HG03039 (cell line): ENCODE measurements around the gene GLI3.

Experiments
- ATAC-seq: cut with Tn5 transposase; IDR thresholded peaks from one replicate; pipeline ENCODE4 v1.9.1; 2021; ENCODE audit warnings: mild to moderate bottlenecking, moderate library complexity; ENCODE audit not compliant: unreplicated experiment

GLI3 gene

GRCh38 chr7:42014625-42015618, 222.1 kb downstream of the GLI3 start:
- no peak for ATAC-seq

- ATAC-seq = no peak
Observed at GRCh38 chr7:42012786-42013360, 224.1 kb downstream of the GLI3 start.

GRCh38 chr7:42012313-42012712, 224.7 kb downstream of the GLI3 start:
- ATAC-seq = no peak

- no peak for ATAC-seq
Observed at GRCh38 chr7:42011846-42012245, 225.2 kb downstream of the GLI3 start.

GRCh38 chr7:42010751-42011150, 226.3 kb downstream of the GLI3 start:
- ATAC-seq = no peak

- ATAC-seq = no peak
Observed at GRCh38 chr7:42006801-42007513, 230.1 kb downstream of the GLI3 start.

- no peak for ATAC-seq
Observed at GRCh38 chr7:42002654-42003053, 234.4 kb downstream of the GLI3 start.

- ATAC-seq = peak; percentile 85
Observed at GRCh38 chr7:41999736-42000283, 237.2 kb downstream of the GLI3 start.

GRCh38 chr7:41998041-41998440, 239.0 kb downstream of the GLI3 start:
- no peak for ATAC-seq

GRCh38 chr7:41997151-41997550, 239.9 kb downstream of the GLI3 start:
- no peak for ATAC-seq

GRCh38 chr7:41996381-41997035, 240.5 kb downstream of the GLI3 start:
- no peak for ATAC-seq

GRCh38 chr7:41995632-41996271, 241.3 kb downstream of the GLI3 start:
- no peak for ATAC-seq

GRCh38 chr7:41994746-41995110, 242.3 kb downstream of the GLI3 start:
- no peak for ATAC-seq

- no peak for ATAC-seq
Observed at GRCh38 chr7:41994036-41994745, 242.8 kb downstream of the GLI3 start.

GRCh38 chr7:41992881-41993867, 243.8 kb downstream of the GLI3 start:
- ATAC-seq = no peak

- ATAC-seq = no peak
Observed at GRCh38 chr7:41984888-41985287, 252.1 kb downstream of the GLI3 start.

GRCh38 chr7:41981046-41982040, 255.7 kb downstream of the GLI3 start:
- ATAC-seq = no peak
